ENCODE results near the gene PKM.
A peak's percentile ranks its signal among the peaks of the same experiment; 100 is the strongest.
"Not testable (repeated sequence)": the region's sequence is repeated elsewhere in the genome, so short reads cannot be mapped to it uniquely, and the experiment has no call there.

The PKM gene

DNA sequence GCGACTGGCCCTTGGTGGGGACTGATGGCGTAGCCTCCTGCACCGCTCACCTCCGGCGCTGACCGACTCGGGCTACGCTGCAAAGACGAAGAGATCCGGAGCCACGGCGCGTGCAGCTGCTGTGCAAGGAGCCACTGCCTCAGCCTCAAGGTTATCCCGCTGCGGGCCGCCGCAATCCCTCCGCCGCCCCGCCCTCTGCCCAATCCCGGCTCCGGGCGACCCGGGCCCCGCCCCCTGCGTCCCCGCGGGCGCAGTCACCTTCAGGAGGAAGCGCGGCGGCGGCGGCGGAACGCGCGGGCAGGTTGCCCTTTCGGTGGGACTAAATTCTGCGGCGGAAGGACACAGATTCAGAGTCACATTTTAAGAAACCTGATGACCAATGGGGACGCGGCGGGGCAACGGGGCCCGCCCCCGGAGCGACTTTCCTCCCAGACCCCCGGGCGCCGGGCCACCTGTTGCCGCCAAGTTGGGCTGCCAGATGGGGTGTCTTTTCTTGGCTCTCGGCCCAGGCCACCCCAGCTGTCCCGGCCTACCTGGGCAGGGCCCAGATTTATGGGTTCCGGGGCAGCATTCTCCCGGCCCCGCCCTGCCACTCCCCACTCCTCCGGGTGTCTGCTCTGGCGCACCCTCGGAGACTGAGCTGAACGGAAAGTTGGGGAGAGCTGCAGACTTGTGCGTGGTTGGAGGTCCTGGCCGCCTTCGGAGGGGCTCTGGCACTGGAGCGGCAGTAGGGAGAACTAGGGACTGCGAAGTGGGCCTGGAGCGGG lies at the start of gene PKM:
PKM (minus strand) TSS at position 125 of the 767 bp plus-strand sequence. CDS start 12,093 bp downstream, outside the sequence.
- peak; percentile 91 for DNase-seq

DNA sequence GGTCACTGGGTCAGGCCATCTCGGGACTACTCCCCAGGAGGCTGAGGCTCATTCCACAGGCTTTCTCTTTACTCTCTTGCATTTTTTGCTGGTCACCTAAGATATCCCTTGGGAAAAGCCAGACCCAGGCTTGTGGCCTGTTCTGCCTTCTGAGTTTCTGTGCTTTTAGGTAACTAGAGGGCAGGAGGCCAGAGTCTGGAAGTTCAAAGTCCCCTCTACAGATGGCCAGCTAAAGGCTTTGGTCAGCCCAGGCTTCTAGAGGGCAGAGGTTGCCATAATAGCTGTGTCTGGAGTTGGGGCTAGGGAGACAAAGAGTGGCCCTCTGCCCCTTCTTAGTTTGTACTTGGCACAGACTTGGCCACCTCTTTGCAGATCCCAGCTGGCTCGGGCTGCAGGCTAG lies 49.8 kb upstream of the PKM start:
- no peak for DNase-seq

DNA sequence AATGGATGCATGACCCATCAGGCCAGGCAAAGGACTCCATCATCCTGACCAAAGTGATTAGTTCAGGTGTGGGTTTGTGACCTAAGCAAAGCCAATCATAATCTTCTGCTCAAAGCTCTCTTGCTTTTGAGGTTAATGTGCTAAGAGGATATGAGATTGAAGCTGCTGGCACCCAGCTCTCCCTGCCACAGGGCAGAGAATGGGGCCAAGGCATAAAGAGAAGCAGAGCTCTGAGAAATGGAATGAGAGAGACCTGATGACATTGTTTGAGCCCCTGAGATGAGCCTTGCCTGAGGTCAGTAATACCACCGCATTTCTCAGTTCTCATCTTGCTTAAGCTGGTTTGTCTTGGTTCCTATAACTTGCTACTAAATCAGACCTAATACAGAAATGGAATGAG lies 47.7 kb upstream of the PKM start:
- DNase-seq = no peak

DNA sequence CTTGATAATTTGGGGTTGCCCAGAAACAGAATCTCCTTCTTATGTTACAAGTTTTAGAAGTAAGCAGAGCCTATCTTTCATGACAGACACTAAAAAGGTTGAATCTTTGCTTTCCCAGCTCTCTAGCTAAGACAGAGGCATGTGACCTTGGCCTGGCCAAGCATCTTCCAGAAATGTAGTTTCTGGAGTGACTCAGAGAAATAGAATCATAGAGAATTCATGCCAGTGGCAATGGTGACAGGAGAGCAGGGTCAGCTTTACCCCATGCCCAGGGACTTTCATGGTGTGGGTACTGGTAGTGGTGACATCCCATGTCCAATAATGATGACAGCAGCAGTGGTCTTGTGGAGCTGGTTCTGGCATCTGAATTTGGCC lies 45.3 kb upstream of the PKM start:
- no peak for DNase-seq

DNA sequence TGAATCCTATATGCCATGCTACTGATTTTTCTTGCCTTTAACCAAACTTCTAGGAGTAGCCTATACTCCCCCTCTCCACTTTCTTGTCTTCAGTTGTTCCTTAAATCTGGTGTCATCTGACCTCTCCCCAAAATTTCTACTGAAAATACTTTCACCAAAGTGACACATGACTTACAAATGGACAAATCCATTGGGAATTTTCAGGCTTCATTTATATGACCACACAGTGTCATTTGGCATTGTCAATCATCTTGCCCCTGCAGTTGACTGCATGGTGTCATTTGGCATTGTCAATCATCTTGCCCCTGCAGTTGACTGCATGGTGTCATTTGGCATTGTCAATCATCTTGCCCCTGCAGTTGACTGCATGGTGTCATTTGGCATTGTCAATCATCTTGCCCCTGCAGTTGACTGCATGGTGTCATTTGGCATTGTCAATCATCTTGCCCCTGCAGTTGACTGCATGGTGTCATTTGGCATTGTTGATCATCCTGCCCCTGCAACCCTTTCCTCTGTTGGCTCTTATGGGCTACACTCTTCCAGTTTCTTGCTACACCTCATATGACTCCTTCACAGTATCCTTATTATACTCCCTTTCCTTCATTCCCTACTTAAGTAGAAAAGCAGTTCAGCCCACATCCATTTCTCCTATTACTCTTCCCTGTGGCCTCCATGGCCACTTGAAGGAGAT lies 44.8 kb upstream of the PKM start:
- not testable (repeated sequence) for DNase-seq

DNA sequence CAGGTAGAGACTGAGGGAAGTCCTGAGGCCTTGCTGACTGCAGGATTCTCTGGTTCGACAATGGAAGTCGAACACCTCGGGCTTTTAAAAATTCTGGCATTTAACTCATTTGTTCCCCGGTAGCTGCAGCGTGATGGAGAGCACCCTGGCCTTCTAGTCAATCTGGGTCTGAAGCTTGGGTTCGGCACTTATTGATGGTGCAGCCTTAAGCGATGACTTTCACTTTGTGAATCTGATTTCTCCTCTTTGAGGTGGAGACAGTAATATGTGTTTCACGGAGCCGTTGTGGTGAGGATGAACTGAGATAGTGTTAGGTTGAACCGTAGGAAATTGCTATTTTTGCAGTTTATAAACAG lies 42.0 kb upstream of the PKM start:
- no peak for DNase-seq

DNA sequence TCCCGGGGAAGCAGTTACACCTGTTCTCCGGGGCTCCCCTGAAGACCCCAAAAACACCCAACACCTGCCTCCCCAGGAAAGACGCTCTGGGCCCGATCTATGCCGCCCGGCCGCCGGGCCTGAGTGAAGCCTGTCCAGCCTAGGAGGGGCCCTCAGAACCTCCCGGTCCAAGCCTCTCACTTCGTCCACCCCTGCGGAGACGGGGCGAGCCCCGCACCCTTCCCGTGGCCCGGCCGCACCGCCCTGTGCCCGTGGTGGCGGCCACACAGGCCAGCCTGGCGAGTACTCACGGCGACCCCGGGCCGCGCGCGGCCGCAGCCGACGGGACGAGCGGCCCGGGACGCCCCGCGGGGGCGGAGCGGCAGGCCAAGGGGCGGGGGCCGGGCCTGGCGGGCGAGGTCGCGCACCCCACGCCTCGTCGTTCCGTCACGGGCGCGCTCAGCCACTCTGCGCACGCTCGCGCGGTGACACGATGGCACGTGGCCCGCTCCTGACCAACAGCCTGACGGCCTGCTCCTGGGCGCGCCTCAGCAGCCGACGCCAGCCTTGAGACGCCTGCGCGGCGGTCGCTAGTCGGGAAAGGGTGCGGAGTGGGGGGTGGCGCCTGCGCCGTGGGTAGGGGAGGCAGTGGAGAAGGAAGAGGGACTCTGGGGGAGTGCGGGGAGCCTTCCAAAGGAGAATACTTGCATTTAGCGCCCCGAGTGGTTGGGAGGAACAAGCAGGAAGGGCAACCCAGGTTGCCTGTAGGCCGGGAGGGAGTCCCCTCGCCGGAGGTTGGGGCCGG lies 41.4 kb upstream of the PKM start, which contains the start of gene PARP6:
PARP6 (minus strand) TSS at position 342 of the 784 bp plus-strand sequence. CDS start 5,077 bp downstream, outside the sequence.
- DNase-seq = peak; percentile 98

DNA sequence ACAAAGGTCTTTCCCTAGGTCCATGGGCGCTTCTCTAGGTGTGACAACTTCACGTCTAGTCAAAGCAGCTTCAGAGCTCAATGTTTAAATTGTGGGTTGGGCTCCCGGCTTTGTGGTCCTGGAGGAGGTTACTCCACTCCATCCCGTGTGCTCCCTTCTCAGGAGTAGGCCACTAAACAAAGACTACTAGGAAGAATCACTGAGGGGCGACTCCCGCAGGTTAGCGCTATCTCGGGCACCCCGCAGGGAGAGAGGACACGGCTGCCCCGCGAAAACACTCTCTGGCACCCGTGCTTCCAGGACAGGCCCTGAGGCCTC lies 40.9 kb upstream of the PKM start:
- peak; percentile 20 for DNase-seq

DNA sequence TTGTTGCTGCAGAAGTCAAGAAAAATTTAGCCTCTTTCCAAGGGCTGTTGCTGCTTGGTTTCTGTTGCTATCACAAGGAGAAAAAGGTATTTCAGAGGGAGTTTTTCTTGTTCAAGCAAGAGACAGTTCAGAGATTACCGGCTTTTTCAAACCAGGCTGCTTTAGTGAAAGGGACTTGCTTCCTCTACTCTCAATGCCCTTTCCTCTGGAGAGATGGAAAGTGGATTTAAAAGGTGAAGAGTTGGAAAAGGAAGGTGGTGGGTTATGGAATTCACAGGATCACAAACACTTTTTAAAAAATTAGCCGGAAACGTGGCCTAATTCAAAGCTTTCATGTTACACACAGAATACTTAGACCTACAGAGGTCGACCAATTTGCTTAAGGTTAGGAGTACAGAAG lies 40.2 kb upstream of the PKM start:
- no peak for DNase-seq

DNA sequence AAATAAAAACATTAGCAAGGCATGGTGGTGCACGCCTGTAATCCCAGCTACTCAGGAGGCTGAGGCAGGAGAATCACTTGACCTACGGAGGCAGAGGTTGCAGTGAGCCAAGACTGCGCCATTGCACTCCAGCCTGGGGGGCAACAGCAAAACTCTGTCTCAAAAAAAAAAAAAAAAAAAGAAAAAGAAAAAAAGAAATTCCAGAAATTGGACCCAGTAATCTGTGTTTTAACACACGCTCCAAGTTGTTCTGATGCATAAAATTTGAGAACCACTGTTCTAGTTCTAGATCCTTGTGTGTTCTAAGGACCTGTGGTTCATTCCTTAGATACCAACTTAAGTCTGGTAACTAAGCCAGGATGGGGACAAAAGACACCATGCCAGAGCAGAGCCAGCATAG lies 38.7 kb upstream of the PKM start:
- no peak for DNase-seq

DNA sequence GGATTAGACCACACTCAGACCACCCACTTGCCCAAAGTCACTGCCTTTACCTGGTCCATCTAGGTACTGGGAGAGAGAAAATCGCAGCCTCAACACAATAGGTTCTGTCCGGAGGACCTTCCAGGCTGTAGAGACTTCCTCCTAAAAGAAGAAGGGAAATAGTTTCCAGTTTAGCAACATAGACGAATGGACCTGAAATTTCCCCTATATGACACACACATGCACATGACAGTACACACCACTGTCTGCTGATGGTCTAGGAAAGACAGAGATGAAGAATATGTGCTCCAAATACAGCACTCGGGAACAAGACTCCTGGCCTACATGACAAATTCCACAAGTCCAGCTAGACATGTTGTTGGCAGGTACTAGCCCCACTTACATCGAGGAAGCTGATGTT lies 34.0 kb upstream of the PKM start:
- DNase-seq = no peak

DNA sequence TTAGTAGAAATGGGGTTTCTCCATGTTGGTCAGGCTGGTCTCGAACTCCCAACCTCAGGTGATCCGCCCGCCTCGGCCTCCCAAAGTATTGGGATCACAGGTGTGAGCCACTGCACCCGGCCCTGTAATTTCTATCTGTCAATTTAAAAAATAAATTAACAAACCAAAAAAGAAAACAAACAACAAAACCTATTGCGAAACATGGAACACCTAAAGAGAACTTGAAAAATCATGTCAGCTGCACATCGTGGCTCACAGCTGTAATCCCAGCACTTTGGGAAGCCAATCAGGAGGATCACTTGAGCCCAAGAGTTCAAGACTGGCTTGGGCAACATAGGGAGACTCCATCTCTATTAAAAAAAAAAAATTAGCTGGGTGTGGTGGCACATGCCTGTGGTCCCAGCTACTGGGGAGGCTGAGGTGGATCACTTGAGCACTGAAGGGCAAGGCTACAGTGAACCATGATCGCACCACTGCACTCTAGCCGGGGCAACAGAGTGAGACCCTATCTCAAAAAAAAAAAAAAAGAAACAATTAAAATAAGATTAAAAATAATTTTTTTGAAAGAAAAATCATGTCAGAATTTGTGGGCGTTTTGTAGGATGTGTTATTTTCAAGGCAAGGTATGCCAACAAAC lies 21.8 kb upstream of the PKM start:
- no peak for DNase-seq

DNA sequence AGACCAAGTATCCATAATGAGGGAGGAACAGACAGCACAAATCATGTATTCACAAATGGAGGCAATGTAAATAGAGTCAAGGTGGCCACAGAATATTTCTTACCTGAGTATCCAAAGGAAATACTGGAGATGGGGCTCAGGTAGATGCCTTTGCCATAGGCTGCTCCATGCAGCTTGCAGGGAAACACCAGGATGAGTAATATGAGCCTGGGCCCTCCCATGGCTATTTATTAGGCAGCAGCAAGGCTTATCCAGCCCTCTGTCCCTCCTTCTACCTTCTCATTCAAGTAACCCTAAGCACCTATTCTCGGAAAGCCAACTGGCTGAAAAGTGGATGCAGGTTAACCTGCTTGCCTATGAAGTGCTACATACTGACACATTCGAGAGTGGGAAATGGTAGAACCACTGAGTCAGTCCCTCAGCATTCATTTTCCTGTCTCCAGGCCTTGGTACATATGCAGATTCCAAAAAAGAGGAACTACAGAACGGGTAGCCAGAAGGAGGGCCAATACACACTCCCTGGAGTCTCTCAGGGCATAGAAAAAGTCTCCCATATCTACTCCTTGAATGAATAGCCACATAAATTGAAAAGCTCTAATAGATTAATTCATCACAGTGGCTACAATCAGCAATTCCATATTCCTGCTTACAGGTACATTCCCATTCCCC lies 18.3 kb upstream of the PKM start:
- no peak for DNase-seq

DNA sequence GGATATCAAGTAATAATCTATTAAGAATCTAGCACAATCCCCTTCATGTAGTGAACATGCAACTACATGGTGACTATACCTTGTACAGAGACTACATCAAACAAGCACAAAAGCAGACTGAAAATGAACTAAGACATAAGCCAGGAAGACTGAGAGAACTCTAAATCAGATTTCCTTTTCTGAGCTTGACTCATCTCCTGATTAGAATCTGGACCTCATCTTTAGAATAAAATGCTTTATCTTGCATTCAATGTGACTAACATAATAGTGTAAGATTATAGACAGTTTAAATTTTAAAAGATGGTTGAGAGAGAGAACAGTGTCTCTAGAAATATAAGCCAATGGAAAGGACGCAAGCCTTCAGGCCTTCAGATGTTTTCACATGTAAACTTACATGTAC lies 17.5 kb upstream of the PKM start:
- DNase-seq = no peak

DNA sequence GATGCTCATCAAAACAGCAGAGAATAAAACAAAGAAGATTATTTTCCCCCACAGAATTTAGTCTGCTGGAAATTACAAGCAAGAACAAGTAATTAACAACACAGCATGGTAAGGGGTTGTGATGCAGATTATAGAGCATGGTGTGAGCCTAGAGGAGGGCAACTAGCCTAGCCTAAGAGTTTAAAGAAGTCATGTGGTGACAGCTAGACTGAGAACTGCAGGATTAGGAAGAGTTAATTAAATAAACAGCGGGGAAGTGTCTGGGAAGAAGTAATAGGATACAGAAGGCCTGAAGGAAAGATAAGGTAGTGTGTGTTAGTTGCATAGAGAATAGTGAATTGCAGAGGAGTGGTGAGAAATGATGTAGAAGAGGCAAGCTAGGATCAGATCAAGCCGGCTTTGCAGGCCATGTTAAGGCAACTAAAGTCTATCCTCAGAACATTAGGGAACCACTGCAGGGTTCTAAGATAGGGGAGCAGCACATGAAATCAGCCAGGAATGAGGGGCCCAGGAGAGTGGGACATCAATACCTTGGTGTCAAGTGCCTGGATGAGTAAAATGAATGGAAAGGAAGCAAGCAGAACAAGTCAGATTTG lies 11.9 kb upstream of the PKM start:
- DNase-seq = no peak

DNA sequence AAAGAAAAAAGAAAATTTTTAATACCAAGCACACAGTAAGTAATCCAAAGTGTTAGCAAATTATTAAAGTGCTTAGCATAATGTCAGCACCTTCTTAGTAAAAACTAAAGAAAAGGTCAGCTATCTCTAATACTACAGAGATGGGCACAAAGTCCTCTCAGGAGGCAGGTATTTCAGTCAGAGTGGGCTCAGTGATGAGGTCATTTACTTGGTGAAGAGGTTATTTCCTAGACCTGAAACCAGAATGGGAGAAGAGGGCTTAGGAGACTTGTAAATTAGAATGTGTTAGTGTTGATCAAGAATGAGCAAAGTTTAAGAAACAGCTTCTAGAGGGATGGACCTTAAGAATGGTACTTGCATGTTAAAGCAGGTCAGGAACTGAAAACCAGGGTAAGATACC lies 8.7 kb upstream of the PKM start:
- no peak for DNase-seq

DNA sequence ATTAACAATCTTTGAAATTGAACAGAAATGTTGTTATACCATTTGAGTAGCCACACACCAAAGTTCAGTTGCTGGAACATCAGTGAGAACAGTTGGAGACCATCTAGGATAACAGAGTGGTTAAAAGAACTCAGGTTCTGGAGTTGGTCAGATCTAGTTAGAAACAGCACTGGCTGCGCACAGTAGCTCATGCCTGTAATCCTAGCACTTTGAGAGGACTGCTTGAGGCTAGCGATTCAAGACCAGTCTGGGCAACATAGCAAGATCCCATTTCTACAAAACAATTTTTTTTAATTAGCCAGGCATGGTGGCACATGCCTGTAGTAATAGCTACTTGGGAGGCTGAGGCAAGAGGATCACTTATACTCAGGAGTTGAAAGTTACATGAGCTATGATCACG lies 7.6 kb upstream of the PKM start:
- DNase-seq = no peak

DNA sequence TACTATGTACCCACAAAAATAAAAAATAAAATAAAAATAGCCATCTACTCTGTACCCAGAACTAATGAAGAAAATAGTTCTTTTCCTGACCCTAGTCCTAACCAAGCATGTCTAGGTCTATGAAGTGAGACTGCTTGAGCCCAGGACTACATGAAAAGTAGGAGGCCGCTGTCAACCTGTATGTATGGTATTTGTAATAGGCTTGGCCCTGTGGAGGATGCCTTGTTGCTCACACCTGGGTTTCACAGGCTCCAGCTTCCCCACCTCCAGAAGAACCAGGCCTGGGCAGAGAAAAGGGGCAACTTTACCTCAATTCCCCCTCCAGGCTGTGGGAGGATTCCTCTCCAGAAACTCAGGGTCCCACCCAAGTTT lies 6.8 kb upstream of the PKM start:
- DNase-seq = no peak

DNA sequence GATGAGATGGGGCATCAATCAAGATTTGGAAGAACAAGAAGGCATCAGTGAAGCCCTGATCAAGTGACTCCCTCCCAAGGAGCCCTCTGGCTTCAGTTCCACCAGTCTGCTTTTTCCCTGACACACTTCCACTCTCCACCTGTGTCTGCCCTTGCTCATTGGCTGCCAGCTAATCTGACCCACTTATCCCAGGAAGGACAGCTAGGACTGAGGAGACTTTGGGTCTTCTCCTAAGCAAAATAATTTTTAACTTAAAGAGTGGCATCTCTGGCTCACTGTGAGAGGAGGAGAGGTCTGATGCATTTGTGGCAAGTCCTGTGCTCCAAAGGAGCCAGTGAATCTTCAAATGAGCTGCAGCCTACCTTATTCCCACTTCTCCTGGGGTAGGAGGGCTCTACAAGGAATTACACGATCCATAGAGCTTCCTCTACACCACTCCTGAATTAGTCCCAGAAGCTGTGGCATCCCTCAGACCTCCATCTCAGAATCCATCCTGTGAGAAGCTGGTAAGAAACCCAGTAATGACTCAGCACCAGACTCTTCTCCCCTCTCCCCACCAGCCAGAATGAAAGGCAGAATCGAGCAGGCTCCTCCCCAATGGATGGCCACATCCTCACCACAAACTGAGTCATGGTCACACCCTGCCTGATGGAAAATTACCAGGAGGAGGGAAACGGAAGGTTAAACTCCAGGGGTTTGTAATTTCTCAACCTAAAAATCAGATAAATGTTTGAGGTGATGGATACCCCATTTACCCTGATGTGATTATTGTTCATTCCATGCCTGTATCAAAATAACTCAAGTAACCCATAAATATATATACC lies 6.3 kb upstream of the PKM start:
- DNase-seq = peak; percentile 30

DNA sequence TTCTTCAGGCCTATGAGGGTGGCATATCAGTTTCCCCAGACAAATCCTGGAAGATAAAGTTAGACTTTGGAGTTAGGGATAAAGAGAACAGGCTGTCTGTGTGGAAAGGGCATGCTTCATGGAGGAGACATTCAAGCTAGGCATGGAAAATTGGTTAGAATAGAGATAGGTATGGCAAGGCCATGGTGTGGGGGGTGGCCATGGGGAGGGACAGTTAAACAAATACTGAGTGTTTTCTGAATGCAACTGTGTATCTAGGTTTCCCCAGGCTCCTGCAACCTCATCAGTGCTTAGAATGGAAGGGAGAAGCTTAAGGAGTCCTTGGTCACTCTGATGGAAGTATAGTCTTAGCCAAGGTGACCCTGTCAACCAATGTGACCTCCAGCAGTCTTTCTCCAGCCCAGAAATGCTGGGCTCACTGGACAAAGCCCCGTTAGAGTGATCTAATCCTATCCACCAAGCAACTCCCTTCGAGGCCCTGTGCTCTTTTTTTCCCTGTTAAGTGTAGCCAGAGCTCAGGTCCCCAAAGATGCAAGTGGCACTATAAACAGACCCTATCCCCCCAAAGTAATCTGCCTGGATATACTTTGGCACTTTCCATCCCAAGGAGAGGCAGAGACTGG lies 5.5 kb upstream of the PKM start:
- no peak for DNase-seq

DNA sequence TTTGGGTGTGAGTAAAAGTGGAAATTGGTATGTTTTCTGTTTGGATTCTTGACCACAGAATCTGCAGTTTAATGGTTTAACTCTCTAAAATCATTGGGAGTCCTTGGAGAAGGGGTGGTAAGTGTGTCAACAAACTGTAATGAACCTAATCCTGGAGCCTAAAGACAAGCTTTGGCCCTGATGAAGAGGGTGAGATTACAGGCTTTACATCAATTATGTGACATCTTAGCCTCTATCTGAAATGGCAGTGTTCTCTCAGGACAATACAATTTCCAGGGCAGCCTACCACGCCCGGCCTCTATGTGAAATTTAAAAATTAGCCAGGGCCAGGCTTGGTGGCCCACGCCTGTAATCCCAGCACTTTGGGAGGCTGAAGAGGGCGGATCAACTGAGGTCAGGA lies 4.3 kb upstream of the PKM start:
- no peak for DNase-seq

Data from activated CD4-positive, alpha-beta T cell treated with anti-CD3 and anti-CD28 coated beads, Interleukin-2, amount 50 U/mL, for 1 hour (primary cell).